Loucy (cell line): ENCODE measurements around the gene FTO.

Source experiments
- H2AFZ ChIP-seq: fragments of 200-600 bp; sonication (generic); 2 replicates; pipeline ENCODE4 v1.6.0; 2016; ENCODE audit warnings: antibody characterized with exemption, mild to moderate bottlenecking, low read length, moderate library complexity
- H3F3A ChIP-seq: fragments of 200-600 bp; 2 replicates; pipeline ENCODE4 v1.6.0; 2016; ENCODE audit warnings: antibody characterized with exemption, low read depth, mild to moderate bottlenecking
- H3K27me3 ChIP-seq: fragments of 200-600 bp; sonication (generic); 2 replicates; pipeline ENCODE4 v1.6.1; 2014; ENCODE audit warnings: low read length, mild to moderate bottlenecking; ENCODE audit not compliant: insufficient read depth, poor library complexity, severe bottlenecking
- H3K36me3 ChIP-seq: fragments of 200-600 bp; sonication (generic); 2 replicates; pipeline ENCODE4 v1.6.1; 2016; ENCODE audit warnings: low read length; ENCODE audit not compliant: insufficient read depth
- H3K4me1 ChIP-seq: fragments of 200-600 bp; sonication (generic); 2 replicates; pipeline ENCODE4 v1.5.1; 2014; ENCODE audit warnings: low read length, mild to moderate bottlenecking; ENCODE audit not compliant: insufficient read depth, poor library complexity, severe bottlenecking
- H3K4me2 ChIP-seq: fragments of 200-600 bp; sonication (generic); 2 replicates; pipeline ENCODE4 v1.6.0; 2014; ENCODE audit warnings: antibody characterized with exemption, low read length, low read depth, mild to moderate bottlenecking; ENCODE audit not compliant: poor library complexity, severe bottlenecking
- H3K4me3 ChIP-seq: fragments of 200-600 bp; sonication (generic); 2 replicates; pipeline ENCODE4 v1.5.1; 2014; ENCODE audit warnings: low read length, mild to moderate bottlenecking, mixed read lengths; ENCODE audit not compliant: poor library complexity, severe bottlenecking
- H3K79me2 ChIP-seq: fragments of 200-600 bp; sonication (generic); 2 replicates; pipeline ENCODE4 v1.6.1; 2014; ENCODE audit warnings: low read length; ENCODE audit not compliant: insufficient read depth
- H3K9ac ChIP-seq: fragments of 200-600 bp; sonication (generic); 2 replicates; pipeline ENCODE4 v1.6.0; 2014; ENCODE audit warnings: mild to moderate bottlenecking, low read depth, low read length, moderate library complexity; ENCODE audit not compliant: poor library complexity, severe bottlenecking
- H3K9me2 ChIP-seq: fragments of 200-600 bp; sonication (generic); replicated peaks from 2 replicates; pipeline ENCODE4 v1.6.1; 2016; ENCODE audit warnings: low read depth, low read length, mixed read lengths
- H3K9me3 ChIP-seq: fragments of 200-600 bp; sonication (generic); 2 replicates; pipeline ENCODE4 v1.6.1; 2014; ENCODE audit warnings: mild to moderate bottlenecking, antibody characterized with exemption, low read length, low read depth; ENCODE audit not compliant: insufficient read depth
- H4K20me1 ChIP-seq: fragments of 200-600 bp; sonication (generic); 2 replicates; pipeline ENCODE4 v1.6.0; 2014; ENCODE audit warnings: antibody characterized with exemption, low read length, mild to moderate bottlenecking; ENCODE audit not compliant: insufficient read depth, poor library complexity, severe bottlenecking
- EZH2phosphoT487 ChIP-seq: fragments of 200-600 bp; IDR thresholded peaks from 2 replicates; pipeline ENCODE4 v1.6.1; 2018; ENCODE audit warnings: antibody characterized with exemption, mild to moderate bottlenecking, moderate library complexity, borderline replicate concordance
- TF ChIP-seq, protein P1 (sequence below): fragments of 200-600 bp; sonication (generic); conservative IDR thresholded peaks from 2 replicates; pipeline ENCODE4 v1.5.1; 2014; ENCODE audit warnings: mild to moderate bottlenecking, antibody characterized with exemption, low read length

FTO gene

DNA sequence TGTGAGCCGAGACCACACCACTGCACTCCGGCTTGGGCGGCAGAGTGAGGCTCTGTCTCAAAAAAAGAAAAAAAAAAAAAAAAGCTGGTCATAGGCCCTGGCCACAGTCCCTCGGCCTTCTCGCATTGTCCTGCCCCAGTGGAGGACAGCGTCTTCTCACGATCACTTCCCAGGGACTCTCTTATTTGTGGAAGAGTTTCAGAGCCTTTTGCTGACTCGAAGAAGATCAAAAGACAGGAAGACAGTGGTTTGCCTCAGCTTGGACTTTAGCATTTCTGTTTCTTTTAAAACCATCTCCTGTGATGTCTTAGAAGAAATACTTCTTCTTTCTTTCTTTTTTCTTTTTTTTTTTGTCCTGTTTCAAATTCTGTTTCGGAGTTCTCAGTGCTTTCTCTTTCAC, 210.0 kb downstream of the FTO start:
- peak overlapping the region; percentile 23 for H3K9ac ChIP-seq
- no peaks in the 10 kb centered on the region; the same call in 1 of the 2 replicates for H3K79me2 ChIP-seq
- H3F3A ChIP-seq = peaks cover 7% of the 10 kb centered on the region; the same call in 1 of the 2 replicates
- TF ChIP-seq EZH2phosphoT487 = no peak
- TF ChIP-seq, protein P1, sequence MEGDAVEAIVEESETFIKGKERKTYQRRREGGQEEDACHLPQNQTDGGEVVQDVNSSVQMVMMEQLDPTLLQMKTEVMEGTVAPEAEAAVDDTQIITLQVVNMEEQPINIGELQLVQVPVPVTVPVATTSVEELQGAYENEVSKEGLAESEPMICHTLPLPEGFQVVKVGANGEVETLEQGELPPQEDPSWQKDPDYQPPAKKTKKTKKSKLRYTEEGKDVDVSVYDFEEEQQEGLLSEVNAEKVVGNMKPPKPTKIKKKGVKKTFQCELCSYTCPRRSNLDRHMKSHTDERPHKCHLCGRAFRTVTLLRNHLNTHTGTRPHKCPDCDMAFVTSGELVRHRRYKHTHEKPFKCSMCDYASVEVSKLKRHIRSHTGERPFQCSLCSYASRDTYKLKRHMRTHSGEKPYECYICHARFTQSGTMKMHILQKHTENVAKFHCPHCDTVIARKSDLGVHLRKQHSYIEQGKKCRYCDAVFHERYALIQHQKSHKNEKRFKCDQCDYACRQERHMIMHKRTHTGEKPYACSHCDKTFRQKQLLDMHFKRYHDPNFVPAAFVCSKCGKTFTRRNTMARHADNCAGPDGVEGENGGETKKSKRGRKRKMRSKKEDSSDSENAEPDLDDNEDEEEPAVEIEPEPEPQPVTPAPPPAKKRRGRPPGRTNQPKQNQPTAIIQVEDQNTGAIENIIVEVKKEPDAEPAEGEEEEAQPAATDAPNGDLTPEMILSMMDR = no peak
- no peaks in the 10 kb centered on the region for H3K36me3 ChIP-seq
- peaks cover 50% of the 10 kb centered on the region for H3K4me1 ChIP-seq
- peak overlapping the region; percentile 62 for H3K4me2 ChIP-seq
- no peak overlapping the region for H2AFZ ChIP-seq
- no peaks in the 10 kb centered on the region for H3K9me2 ChIP-seq
- peak overlapping the region; percentile 29 for H3K4me3 ChIP-seq
- H3K9me3 ChIP-seq = no peaks in the 10 kb centered on the region
- H4K20me1 ChIP-seq = no peaks in the 10 kb centered on the region
- H3K27me3 ChIP-seq = no peaks in the 10 kb centered on the region

DNA sequence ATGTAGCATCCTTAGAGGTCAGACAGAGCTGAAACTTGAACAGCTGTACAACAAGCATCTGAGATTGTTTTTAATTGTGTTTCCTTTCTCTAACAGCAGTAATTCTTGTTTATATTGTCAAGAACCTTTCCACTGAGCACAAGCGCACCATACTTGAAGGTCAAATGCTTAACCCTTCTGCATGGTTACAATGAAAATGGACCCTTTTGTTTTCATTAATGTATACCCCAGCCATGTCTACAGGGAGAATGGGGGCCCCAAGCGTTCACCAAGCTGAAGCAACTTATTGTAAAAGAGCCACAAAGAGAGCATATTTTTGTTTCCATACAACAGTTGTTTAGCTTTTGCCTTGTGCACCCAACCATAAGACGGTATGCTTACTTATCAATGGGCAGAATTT, 210.8 kb downstream of the FTO start:
- no peak overlapping the region for H3K9ac ChIP-seq
- no peaks in the 10 kb centered on the region for H3K27me3 ChIP-seq
- no peaks in the 10 kb centered on the region for H4K20me1 ChIP-seq
- H3K36me3 ChIP-seq = no peaks in the 10 kb centered on the region
- H3K4me1 ChIP-seq = peaks cover 51% of the 10 kb centered on the region
- H3K4me2 ChIP-seq = peak overlapping the region; percentile 62
- H3K9me3 ChIP-seq = no peaks in the 10 kb centered on the region
- H3K79me2 ChIP-seq = no peaks in the 10 kb centered on the region; the same call in 1 of the 2 replicates
- H2AFZ ChIP-seq = no peak overlapping the region
- TF ChIP-seq, protein P1 = no peak
- no peak for TF ChIP-seq EZH2phosphoT487
- peak overlapping the region; percentile 29 for H3K4me3 ChIP-seq
- H3K9me2 ChIP-seq = no peaks in the 10 kb centered on the region
- H3F3A ChIP-seq = peaks cover 7% of the 10 kb centered on the region; the same call in 1 of the 2 replicates

DNA sequence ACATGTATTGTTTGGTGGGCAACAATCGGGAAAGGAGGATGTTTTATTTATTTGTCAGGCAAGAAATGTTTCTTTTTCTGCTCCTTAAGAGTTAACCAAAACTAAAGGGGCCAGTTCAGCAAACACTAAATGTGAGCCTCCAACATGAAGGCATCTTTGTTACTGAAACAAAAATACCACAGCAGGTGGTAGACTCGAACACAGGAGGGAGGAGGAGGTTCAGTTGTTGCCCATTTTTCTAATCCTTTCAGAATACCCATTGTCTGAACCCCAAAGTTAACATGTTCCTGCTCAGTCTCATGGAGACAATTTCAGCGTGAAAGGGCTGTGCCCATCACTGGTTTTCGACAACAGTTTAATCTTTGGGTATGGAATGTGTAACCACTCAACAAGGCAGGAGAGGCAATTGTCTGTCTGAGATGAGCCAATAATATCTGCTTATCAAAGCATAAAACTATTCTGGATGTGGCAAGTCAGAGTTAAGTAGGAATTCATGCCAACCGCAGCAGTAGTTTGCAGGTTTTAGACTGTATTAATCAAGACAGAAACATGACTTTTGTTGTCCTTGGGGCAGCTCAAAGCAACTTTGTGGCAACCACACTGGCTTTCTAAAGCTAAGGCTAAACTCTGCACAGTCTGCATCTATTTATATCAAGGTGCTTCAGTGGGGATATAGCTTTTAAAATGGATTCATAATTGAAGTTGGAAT, 211.7 kb downstream of the FTO start:
- Histone ChIP-seq H3K9me2 (no peaks in the 10 kb centered on the region), H3K27me3 (no peaks in the 10 kb centered on the region), H2AFZ (no peak overlapping the region), H3F3A (peaks cover 7% of the 10 kb centered on the region; the same call in 1 of the 2 replicates), H3K9ac (no peak overlapping the region), H3K4me1 (peaks cover 59% of the 10 kb centered on the region), H3K4me2 (no peak overlapping the region), H3K79me2 (no peaks in the 10 kb centered on the region; the same call in 1 of the 2 replicates), H3K36me3 (no peaks in the 10 kb centered on the region), H3K9me3 (no peaks in the 10 kb centered on the region), H3K4me3 (no peak overlapping the region), H4K20me1 (no peaks in the 10 kb centered on the region)
- TF ChIP-seq, protein P1 = no peak
